ENCODE measurements around the gene UVRAG. TPM values are rescaled to one million over a fixed set of nuclear protein-coding genes. Genes with fewer than 3 reads are reported as not detected.
"Not testable (repeated sequence)": the region's sequence is repeated elsewhere in the genome, so short reads cannot be mapped to it uniquely, and the experiment has no call there.

UVRAG gene
- total and polyA plus RNA-seq, 5 experiments from 2014 or later, result 8.9 to 22.3 (median 12.6) TPM

GRCh38 chr11:75954039-75954438 is 139.0 kb downstream of the UVRAG start:
- peaks cover 0 to 15% (median 9%) of the 10 kb centered on the region in 3 donors for H3K36me3 Mint-ChIP-seq

GRCh38 chr11:75955443-75955842 is 140.4 kb downstream of the UVRAG start:
- no peak overlapping the region for H3K27ac Mint-ChIP-seq
- DNase-seq (no peak), ATAC-seq (no peak)
- no peaks in the 10 kb centered on the region for H3K27me3 Mint-ChIP-seq
- no peaks in the 10 kb centered on the region for H3K9me3 Mint-ChIP-seq
- POLR2A ChIA-PET, result no interaction called here
- H3K36me3 Mint-ChIP-seq, result peaks cover 0 to 18% (median 9%) of the 10 kb centered on the region in 3 donors
- H3K4me3 Mint-ChIP-seq, result no peak overlapping the region
- peaks cover 14 to 20% (median 15%) of the 10 kb centered on the region in 4 donors for H3K4me1 Mint-ChIP-seq

More at GRCh38 chr11:75954039-75954438, 139.0 kb downstream of the UVRAG start:
- ATAC-seq (no peak), DNase-seq (no peak)
- no peak overlapping the region for H3K4me3 Mint-ChIP-seq
- no peaks in the 10 kb centered on the region for H3K27me3 Mint-ChIP-seq
- H3K4me1 Mint-ChIP-seq, result peaks cover 8 to 16% (median 9%) of the 10 kb centered on the region in 4 donors
- POLR2A ChIA-PET, result no interaction called here
- no peaks in the 10 kb centered on the region for H3K9me3 Mint-ChIP-seq
- no peak overlapping the region for H3K27ac Mint-ChIP-seq

- H3K27me3 Mint-ChIP-seq, result no peaks in the 10 kb centered on the region
- peaks cover 0 to 40% (median 14%) of the 10 kb centered on the region in 3 donors for H3K36me3 Mint-ChIP-seq
- no peak for DNase-seq
- ATAC-seq, result no peak
- H3K9me3 Mint-ChIP-seq, result no peaks in the 10 kb centered on the region
- no peak overlapping the region for H3K4me3 Mint-ChIP-seq
- POLR2A ChIA-PET, result no interaction called here
- H3K4me1 Mint-ChIP-seq, result peaks cover 8 to 10% (median 9%) of the 10 kb centered on the region in 4 donors
- no peak overlapping the region for H3K27ac Mint-ChIP-seq
Observed at GRCh38 chr11:75959540-75959939, 144.5 kb downstream of the UVRAG start.

- no peaks in the 10 kb centered on the region for H3K9me3 Mint-ChIP-seq
- POLR2A ChIA-PET, result no interaction called here
- peaks cover 0 to 36% (median 20%) of the 10 kb centered on the region in 3 donors for H3K36me3 Mint-ChIP-seq
- ATAC-seq (no peak), DNase-seq (no peak)
- H3K4me1 Mint-ChIP-seq, result peaks cover 8 to 14% (median 10%) of the 10 kb centered on the region in 4 donors
- no peaks in the 10 kb centered on the region for H3K27me3 Mint-ChIP-seq
- no peak overlapping the region for H3K27ac Mint-ChIP-seq
- H3K4me3 Mint-ChIP-seq, result no peak overlapping the region
Observed at GRCh38 chr11:75964071-75964470, 149.1 kb downstream of the UVRAG start.

GRCh38 chr11:75966537-75967287 is 151.7 kb downstream of the UVRAG start:
- H3K27me3 Mint-ChIP-seq, result no peaks in the 10 kb centered on the region
- H3K4me3 Mint-ChIP-seq, result no peak overlapping the region
- no peak overlapping the region for H3K27ac Mint-ChIP-seq
- POLR2A ChIA-PET, result no interaction called here
- H3K9me3 Mint-ChIP-seq, result peaks cover 0 to 5% (median 0%) of the 10 kb centered on the region in 9 donors
- peaks cover 3 to 13% (median 10%) of the 10 kb centered on the region in 4 donors for H3K4me1 Mint-ChIP-seq
- ATAC-seq, result no peak
- DNase-seq, result no peak
- H3K36me3 Mint-ChIP-seq, result peaks cover 4 to 30% (median 30%) of the 10 kb centered on the region in 3 donors

GRCh38 chr11:75968021-75968625 is 153.1 kb downstream of the UVRAG start:
- POLR2A ChIA-PET, result no interaction called here
- no peak for ATAC-seq
- Mint-ChIP-seq H3K27ac (no peak overlapping the region), H3K4me3 (no peak overlapping the region), H3K9me3 (peaks cover 7 to 15% (median 13%) of the 10 kb centered on the region in 9 donors), H3K27me3 (no peaks in the 10 kb centered on the region), H3K36me3 (peaks cover 16 to 40% (median 25%) of the 10 kb centered on the region in 3 donors), H3K4me1 (peaks cover 3 to 13% (median 10%) of the 10 kb centered on the region in 4 donors)
- no peak for DNase-seq

GRCh38 chr11:75969626-75970308 is 154.8 kb downstream of the UVRAG start:
- Mint-ChIP-seq H3K27me3 (no peaks in the 10 kb centered on the region), H3K9me3 (peaks cover 9 to 26% (median 19%) of the 10 kb centered on the region in 9 donors), H3K36me3 (peaks cover 19 to 46% (median 21%) of the 10 kb centered on the region in 3 donors), H3K4me1 (peaks cover 2 to 16% (median 11%) of the 10 kb centered on the region in 4 donors), H3K27ac (no peak overlapping the region), H3K4me3 (no peak overlapping the region)
- POLR2A ChIA-PET, result no interaction called here
- DNase-seq (no peak), ATAC-seq (no peak)

- H3K27me3 Mint-ChIP-seq, H3K4me3 Mint-ChIP-seq, H3K27ac Mint-ChIP-seq, DNase-seq, ATAC-seq, POLR2A ChIA-PET: not testable (repeated sequence)
- H3K9me3 Mint-ChIP-seq, result peaks cover 9 to 27% (median 19%) of the 10 kb centered on the region in 9 donors
- H3K4me1 Mint-ChIP-seq, result peaks cover 20 to 43% (median 30%) of the 10 kb centered on the region in 4 donors
- peaks cover 19 to 38% (median 19%) of the 10 kb centered on the region in 3 donors for H3K36me3 Mint-ChIP-seq
Observed at GRCh38 chr11:75973710-75974109, 158.7 kb downstream of the UVRAG start.

GRCh38 chr11:75979075-75979474 is 164.1 kb downstream of the UVRAG start:
- Mint-ChIP-seq H3K4me3 (peak overlapping the region in 3 of 10 donors; percentile 15 to 74 (median 29)), H3K4me1 (peaks cover 26 to 46% (median 34%) of the 10 kb centered on the region in 4 donors), H3K36me3 (peaks cover 0 to 35% (median 10%) of the 10 kb centered on the region in 3 donors), H3K27ac (peak overlapping the region in 3 of 10 donors; percentile 37 to 72 (median 45))
- H3K9me3 Mint-ChIP-seq, ATAC-seq, POLR2A ChIA-PET, DNase-seq, H3K27me3 Mint-ChIP-seq: not testable (repeated sequence)

- not testable (repeated sequence) for H3K9me3 Mint-ChIP-seq, ATAC-seq, H3K27me3 Mint-ChIP-seq
- POLR2A ChIA-PET, result interaction anchor here (0.7 kb wide), 1 partner anchor 79 kb away, joined by 3 read pairs; no protein-coding TSS in a partner anchor
- peaks cover 0 to 38% (median 15%) of the 10 kb centered on the region in 3 donors for H3K36me3 Mint-ChIP-seq
- H3K4me3 Mint-ChIP-seq, result peak overlapping the region in 4 of 10 donors; percentile 3 to 81 (median 60)
- H3K4me1 Mint-ChIP-seq, result peaks cover 26 to 46% (median 34%) of the 10 kb centered on the region in 4 donors
- DNase-seq, result peak in 2 of 10 donors; percentile 20 to 43
- peak overlapping the region in 2 of 10 donors; percentile 37 to 75 for H3K27ac Mint-ChIP-seq
Observed at GRCh38 chr11:75979479-75980027, 164.5 kb downstream of the UVRAG start.

GRCh38 chr11:75980031-75980430 is 165.0 kb downstream of the UVRAG start:
- POLR2A ChIA-PET, result interaction anchor here (0.7 kb wide), 1 partner anchor 79 kb away, joined by 3 read pairs; no protein-coding TSS in a partner anchor
- Mint-ChIP-seq H3K9me3 (peaks cover 0 to 3% (median 0%) of the 10 kb centered on the region in 9 donors), H3K36me3 (peaks cover 0 to 39% (median 18%) of the 10 kb centered on the region in 3 donors), H3K4me1 (peaks cover 26 to 46% (median 33%) of the 10 kb centered on the region in 4 donors), H3K27me3 (no peaks in the 10 kb centered on the region), H3K27ac (peak overlapping the region in 3 of 10 donors; percentile 37 to 75 (median 62)), H3K4me3 (peak overlapping the region in 4 of 10 donors; percentile 3 to 81 (median 60))
- DNase-seq, result no peak
- ATAC-seq, result no peak

- H3K4me3 Mint-ChIP-seq, result peak overlapping the region in 1 of 10 donors; percentile 51
Observed at GRCh38 chr11:75981546-75981945, 166.5 kb downstream of the UVRAG start.

More at GRCh38 chr11:75981546-75981945, 166.5 kb downstream of the UVRAG start:
- DNase-seq (no peak), ATAC-seq (no peak)
- Mint-ChIP-seq H3K27ac (peak overlapping the region in 6 of 10 donors; percentile 18 to 80 (median 24)), H3K9me3 (peaks cover 0 to 2% (median 0%) of the 10 kb centered on the region in 9 donors), H3K36me3 (peaks cover 0 to 46% (median 21%) of the 10 kb centered on the region in 3 donors), H3K4me1 (peaks cover 18 to 35% (median 27%) of the 10 kb centered on the region in 4 donors), H3K27me3 (no peaks in the 10 kb centered on the region)
- POLR2A ChIA-PET, result interaction anchor here (1.0 kb wide), 1 partner anchor 16 kb away, joined by 3 read pairs; no protein-coding TSS in a partner anchor
